Fibroblast of pulmonary artery (primary cell): ENCODE results near the gene ZNF232.
"Not testable (repeated sequence)": the region's sequence is repeated elsewhere in the genome, so short reads cannot be mapped to it uniquely, and the experiment has no call there.

ENCODE experiments used
- DNase-seq: peaks from one replicate; pipeline ENCODE4 v3.0.0-alpha.2; 2010; ENCODE audit warnings: low read depth
- H3K4me3 ChIP-seq: replicated peaks from 2 replicates; pipeline ENCODE4 v1.5.1; 2011; ENCODE audit warnings: low read depth, mild to moderate bottlenecking, control low read depth, low read length, moderate library complexity
- TF ChIP-seq, protein P1 (sequence below): IDR thresholded peaks from 2 replicates; pipeline ENCODE4 v1.5.1; 2011; ENCODE audit warnings: mild to moderate bottlenecking, control low read depth, low read length, inconsistent platforms; ENCODE audit errors: missing control alignments

The ZNF232 gene

DNA sequence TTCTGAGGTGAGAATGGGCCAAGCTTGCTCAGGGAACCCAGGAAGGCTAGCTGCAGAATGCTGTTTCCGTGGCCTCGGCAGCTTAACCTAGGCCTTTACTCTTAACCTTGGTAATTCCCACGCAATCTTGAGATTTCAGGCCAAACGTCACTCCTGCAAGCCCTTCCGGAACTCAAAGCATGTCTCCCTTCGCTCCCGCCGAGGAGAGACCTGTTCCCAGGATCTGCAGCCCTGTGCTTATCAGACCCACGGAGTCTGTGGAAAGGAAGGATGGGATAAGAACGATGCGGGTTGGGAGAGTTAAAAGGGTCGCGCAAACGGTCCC lies 33.9 kb downstream of the ZNF232 start:
- peak overlapping the region; percentile 69 for H3K4me3 ChIP-seq
- TF ChIP-seq, protein P1, sequence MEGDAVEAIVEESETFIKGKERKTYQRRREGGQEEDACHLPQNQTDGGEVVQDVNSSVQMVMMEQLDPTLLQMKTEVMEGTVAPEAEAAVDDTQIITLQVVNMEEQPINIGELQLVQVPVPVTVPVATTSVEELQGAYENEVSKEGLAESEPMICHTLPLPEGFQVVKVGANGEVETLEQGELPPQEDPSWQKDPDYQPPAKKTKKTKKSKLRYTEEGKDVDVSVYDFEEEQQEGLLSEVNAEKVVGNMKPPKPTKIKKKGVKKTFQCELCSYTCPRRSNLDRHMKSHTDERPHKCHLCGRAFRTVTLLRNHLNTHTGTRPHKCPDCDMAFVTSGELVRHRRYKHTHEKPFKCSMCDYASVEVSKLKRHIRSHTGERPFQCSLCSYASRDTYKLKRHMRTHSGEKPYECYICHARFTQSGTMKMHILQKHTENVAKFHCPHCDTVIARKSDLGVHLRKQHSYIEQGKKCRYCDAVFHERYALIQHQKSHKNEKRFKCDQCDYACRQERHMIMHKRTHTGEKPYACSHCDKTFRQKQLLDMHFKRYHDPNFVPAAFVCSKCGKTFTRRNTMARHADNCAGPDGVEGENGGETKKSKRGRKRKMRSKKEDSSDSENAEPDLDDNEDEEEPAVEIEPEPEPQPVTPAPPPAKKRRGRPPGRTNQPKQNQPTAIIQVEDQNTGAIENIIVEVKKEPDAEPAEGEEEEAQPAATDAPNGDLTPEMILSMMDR = no peak
- no peak for DNase-seq

DNA sequence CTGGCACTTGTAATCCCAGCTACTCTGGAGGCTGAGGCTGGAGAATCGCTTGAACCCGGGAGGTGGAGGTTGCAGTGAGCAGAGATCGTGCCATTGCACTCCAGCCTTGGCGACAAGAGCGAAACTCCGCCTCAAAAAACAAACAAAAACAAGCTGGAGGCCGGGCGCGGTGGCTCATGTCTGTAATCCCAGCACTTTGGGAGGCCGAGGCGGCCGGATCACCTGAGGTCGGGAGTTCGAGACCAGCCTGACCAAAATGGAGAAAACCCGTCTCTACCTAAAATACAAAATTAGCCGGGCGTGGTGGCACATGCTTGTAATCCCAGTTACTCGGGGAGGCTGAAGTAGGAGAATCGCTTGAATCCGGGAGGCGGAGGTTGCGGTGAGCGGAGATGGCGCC lies 34.4 kb downstream of the ZNF232 start:
- DNase-seq, H3K4me3 ChIP-seq: not testable (repeated sequence)

DNA sequence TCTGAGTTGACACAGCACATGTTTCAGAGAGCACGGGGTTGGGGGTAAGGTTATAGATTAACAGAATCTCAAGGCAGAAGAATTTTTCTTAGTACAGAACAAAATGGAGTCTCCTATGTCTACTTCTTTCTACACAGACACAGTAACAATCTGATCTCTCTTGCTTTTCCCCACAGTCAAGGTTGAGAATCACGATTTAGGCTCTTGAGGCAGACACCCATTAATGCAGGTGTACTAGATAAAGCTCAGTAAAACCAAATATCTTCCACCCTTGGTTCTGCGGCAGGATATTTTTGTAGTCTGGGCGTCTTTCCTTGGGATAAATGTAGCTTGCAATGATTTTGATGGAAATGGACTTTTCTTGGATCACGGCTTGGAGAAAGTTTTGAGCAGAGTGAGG lies 36.2 kb downstream of the ZNF232 start:
- H3K4me3 ChIP-seq, DNase-seq: not testable (repeated sequence)

DNA sequence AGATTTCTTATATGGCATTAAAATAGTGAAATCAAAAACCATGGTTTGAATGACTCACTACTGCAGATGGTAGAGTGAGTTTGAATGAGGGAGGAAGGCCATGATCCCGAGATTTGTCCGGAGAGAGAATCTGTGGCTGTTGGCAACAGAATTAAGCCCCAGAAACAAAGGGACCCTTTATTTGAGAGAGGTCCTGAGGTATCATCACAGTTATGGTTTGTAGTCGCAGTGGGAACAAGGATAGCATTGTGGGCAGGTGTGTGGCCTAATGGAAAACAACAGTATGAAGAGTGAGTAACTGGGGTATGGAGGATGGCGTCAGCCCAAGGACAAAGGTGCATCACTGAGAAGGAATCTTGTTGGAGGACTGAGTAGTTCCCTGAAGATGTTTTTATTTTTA lies 42.0 kb downstream of the ZNF232 start:
- TF ChIP-seq, protein P1 = no peak
- no peak for DNase-seq
- no peak overlapping the region for H3K4me3 ChIP-seq

DNA sequence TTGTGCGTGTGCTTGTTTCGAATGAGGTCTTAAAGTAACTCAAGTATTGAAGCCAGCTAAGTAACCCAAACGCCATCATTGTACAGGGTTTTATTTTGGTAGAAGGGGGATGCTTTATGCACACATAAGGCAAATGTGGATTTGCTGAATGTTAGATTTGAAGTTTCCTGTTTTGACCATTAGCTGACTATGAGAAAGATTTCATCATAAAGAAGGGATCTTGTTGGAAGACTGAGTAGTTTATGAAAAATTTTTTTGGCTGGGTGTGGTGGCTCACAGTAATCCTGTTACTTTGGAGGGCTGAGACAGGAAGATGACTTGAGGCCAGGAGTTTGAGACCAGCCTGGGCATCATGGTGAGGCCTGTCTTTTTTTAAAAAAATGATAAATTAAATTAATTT lies 43.4 kb downstream of the ZNF232 start:
- DNase-seq = no peak

DNA sequence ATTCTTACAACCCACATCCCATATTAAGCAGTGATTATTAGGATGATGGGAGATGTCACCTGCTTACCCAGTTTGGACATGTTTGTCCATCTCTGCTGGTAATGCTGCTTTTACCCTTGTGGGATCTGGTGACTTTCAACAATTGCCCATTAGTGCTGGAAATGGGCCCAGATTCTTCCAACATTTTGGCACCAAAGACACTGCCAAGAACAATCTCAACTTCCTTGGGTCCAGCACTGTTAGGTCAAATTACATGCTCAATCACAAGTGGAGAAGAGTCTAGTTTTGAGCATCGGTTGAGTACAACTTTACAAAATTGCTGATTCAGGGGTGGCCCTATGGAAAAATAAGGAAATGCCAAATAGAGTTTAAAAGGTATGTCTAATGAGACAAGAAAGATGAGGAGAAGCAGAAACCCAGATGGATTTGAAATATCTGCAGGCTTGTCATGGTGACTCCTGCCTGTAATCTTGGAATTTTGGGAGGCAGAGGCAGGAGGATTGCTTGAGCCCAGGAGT lies 46.4 kb downstream of the ZNF232 start:
- no peak overlapping the region for H3K4me3 ChIP-seq
- TF ChIP-seq, protein P1 = no peak
- peak; percentile 29 for DNase-seq

More for the DNA sequence above, 43.4 kb downstream of the ZNF232 start:
- H3K4me3 ChIP-seq = no peak overlapping the region
- TF ChIP-seq, protein P1 = no peak
